NCI-H226 (cell line): ENCODE measurements around the gene MORF4L1.

Experiments used
- DNase-seq: peaks from one replicate; pipeline ENCODE4 v3.0.0-alpha.2; 2015

MORF4L1 gene

DNA sequence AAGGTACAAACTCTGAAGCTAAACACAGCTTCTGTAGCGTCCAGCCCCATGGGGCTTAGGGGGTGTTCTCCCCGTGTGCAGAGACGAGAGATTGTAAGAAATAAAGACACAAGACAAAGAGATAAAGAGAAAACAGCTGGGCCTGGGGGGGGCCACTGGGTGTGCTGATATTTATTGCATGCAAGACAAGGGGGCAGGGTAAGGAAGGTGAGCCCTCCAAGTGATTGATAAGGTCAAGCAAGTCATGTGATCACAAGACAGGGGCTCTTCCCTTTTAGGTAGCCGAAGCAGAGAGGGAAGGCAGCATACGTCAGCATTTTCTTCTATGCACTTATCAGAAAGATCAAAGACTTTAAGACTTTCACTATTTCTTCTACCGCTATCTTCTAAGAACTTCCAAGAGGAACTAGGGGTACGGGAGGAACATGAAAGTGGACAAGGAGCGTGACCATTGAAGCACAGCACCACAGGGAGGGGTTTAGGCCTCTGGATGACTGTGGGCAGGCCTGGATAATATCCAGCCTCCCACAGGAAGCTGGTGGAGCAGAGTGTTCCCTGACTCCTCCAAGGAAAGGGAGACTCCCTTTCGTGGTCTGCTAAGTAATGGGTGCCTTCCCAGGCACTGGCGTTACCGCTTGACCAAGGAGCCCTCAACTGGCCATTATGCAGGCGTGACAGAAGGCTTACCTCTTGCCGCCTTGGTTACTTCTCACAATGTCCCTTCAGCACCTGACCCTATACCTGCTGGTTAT lies 29.8 kb downstream of the MORF4L1 start:
- peak; percentile 67 for DNase-seq

DNA sequence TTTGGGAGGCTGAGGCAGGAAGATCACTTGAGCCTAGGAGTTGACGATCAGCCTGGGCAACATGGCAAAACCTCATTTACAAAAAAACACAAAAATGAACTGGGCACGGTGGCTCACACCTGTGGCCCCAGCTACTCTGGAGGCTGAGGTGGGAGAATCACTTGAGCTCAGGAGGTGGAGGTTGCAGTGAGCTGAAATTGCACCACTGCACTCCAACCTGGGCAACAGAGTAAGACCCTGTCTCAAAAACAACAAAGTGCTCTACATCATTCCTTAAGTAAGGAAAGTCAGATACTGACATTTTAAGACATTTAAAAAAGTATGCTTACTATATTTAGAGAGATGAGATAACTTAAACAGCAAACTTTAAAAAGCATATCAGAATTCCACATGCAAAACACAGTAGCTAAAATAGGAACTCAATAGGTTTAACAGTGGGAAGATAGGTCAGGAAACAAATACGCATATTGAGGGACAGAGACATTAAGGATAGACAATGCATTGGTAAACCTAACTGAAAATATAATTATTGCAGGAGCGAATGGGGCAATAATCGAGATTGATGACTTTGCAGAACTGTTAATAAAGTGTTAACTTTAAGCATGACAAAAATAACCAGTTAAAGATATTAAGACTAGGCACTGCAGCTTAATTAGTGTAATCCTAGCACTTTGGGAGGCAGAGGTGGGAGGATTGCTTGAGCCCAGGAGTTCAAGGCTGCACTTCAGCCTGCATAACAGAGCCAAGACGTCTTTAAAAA lies 32.1 kb downstream of the MORF4L1 start:
- no peak for DNase-seq

DNA sequence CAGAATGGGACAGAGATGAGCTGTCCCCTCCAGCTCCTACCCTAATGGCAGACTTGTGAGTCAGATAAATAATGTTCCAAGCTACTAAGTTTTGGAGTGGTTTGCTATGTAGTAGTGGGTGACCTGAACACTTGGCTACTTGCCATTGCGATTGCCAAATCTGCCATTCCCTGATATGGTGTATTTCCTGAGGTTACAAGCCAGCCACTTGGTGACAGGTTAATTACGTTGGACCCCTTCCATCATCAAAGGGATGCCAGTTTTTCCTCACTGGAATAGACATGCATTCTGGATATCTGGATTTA lies 33.6 kb downstream of the MORF4L1 start:
- peak; percentile 65 for DNase-seq

DNA sequence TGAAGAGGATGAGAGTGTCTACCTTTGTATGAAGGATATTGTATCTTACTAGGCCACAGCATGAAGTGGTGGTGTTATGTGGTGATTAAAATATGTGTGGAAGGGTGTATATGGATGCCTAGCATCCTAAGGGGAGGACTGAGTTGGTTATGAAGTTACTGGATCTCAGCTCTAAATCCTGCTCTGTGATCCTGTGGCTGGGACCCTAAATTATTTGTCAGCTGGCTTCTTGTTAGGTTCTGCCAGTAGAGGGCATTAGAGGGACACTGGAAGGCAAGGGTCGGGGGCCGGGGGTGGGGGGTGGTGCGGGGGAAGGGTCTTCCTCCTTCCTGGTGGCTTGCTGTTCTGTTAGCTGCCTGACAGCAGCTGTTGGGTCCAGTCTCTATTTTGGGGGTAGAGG lies 34.9 kb downstream of the MORF4L1 start:
- no peak for DNase-seq

DNA sequence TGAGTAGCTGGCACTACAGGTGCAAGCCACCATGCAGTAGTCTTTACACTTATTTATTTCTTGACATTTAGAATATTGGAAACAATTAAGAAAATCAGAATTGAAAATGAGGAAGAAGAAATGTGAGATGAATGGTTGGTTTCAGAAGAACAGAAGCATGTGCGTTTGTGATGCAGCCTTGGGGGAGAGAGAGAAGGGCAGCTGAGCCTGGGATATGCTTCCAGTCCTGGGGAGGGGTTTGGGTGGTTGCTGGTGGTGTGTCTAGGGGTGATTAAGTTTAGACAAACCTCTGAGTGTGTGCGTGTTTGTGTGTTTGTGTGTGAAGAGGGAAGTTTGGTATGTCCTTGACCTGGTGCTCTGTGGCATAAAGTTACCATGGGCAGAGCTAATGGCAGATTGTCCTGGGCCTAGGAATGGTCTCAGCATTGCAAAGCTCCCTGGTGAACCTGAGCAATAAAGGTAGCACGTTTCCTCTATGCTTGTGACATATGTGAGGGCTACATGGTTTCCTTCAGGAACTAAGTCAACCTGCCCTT lies 36.5 kb downstream of the MORF4L1 start:
- no peak for DNase-seq

DNA sequence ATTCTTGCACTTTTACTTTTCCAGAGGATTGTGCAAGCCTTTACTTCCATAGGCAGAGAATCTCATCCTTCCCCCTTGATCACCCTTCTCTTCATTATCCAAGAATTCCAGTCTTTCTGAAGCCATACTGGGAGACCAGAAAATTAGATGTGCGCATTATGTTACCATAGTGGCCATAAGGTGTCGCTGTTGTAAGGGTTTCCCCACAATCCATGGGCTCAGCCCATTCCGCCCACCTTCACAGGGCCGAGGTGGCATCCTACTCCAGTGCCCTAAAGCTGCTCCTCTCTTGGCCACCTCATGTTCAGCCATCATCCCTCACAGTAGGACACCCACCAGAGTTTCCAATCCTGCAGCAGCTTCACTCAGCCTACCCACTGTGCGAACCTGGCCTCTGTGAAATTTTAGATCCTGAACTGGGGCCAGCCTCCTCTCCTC lies 37.1 kb downstream of the MORF4L1 start:
- DNase-seq, result peak; percentile 33

DNA sequence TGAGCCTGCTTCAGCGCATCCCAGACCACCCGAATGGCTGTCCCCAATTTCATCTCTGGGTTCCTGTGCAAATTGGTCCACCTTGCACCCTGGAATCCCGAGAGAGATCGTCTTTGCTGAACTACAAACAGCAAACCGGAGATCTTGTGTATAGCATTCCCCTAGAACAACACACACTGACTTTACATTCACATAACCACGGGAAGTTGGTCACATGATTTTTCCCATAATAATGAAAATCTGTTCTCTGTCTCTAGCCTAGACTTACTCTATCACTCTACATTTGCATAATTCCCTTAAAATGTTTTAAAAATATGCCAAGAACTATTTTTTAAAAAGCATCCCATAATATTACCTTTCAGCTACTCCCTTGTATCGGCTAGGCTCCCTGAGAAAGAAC lies 37.6 kb downstream of the MORF4L1 start:
- DNase-seq, result no peak

DNA sequence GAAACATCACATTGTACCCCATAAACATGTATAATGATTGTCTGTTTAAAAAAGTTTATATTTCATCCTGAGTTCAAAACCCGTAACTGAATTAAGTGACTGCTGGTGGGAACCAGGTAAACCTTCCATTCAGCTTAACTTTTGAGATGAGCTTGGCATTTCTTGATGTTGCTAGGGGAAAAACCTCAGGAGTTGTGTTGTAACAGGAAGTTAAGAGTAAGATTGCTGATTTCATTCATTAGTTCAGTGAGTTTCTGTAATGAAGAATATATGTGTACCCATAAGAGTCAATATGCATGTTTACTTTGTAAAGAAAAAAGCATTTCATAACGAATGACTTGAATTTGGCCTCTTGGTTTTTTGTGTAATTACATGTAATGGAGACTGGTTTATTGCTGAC lies 39.6 kb downstream of the MORF4L1 start:
- no peak for DNase-seq

DNA sequence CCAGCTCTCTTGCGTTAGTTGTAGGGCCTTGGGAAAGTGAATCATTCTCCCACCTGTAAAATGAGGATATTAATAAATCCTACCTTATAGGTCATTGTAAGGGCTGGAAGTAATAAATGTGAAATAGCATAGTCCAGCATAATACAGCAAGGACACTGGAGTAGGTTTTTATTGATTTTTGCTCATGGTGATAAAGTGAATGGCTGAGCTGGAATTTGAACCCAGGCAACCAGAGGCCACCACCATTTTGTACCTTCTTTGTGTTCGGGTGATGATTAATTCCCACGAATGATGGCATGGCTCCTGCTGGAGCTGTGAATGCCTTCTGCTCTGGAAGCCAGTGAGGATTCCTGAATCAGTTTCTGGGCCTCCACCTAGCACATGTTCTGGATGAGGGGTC lies 40.3 kb downstream of the MORF4L1 start:
- DNase-seq, result no peak

DNA sequence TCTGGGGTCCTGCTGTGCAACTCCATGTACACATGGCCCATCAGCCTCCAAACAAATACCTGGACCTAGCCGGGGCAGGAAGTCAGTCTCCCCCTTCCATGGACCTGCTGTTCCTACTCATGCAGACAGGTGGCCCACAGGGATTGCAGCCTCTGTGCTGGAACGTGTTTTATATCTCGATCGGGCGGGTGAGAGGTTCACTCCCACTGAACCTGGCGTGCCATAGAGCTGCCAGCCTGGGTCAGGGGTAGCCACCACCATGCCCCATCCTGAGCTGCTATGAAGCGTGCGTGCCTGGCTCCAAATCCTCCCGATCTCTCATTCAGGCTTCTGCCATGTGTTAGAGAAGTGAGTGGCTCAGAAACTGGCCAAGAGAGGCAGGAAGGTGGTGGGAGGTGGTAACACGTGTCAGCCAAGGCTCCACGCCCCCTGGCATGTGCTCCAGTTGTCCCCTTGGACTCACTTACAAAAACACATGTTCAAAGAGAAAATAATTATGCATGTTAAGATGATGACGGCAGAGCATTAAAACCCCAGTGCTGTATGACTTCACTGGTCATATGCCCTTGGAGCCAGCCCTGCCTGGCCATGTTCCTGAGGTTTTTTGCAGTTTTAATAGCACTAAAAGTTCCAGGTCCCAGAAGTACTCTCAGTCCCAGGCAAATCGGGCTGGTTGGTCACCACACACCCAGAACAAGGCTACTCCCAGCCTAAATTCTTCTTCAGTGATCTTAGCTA lies 41.5 kb downstream of the MORF4L1 start:
- peak; percentile 59 for DNase-seq

DNA sequence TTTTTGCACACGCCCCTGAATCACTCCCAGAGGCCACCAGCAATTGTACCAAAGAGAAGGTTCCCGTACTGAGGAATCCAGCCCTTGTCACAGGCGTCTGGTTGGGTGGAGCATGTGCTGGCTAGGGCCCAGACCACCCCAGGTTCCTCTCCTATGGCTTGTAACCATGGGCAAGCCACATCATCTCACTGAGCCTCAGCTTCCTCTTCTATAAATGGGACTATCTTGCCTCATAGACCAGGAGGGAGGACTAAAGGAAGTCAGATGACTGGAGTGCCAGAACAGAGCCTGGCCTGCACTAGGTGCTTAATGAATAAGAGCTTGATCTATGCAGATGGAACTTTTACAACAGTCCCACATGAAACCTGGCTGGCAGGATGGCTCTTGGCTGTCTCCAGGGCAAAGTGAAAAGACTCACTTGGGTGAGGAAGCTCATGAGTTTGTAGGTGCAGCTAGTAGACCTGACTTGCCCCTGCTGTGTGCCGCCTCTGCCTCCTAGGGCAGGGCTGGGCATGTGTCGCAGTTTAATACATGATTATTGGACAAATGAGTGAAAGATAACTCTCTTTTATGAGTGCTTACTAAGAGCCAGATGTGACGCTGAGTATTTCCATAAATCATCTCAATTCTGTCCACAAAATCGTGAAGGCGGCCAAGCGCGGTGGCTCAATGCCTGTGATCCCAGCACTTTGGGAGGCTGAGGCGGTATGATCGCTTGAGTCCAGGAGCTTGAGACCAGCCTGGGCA lies 42.8 kb downstream of the MORF4L1 start:
- no peak for DNase-seq

DNA sequence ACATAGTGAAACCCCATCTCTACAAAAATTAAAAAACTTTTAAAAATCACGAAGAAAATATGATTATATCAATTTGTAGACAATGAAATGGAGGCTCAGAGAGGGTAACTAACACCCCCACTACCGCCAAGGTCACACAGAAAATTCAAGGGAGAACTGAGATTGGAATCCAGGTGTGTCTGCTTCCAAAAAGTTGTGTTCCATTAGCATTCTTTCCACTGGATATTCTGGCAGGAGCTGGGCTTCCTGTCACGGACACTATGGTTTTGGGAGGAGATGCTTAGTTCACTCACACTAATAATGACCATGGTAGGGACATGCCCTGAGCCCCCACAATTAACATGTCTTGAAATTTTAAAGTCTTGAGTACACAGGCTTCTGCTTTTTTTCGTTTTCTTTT lies 43.4 kb downstream of the MORF4L1 start:
- no peak for DNase-seq

DNA sequence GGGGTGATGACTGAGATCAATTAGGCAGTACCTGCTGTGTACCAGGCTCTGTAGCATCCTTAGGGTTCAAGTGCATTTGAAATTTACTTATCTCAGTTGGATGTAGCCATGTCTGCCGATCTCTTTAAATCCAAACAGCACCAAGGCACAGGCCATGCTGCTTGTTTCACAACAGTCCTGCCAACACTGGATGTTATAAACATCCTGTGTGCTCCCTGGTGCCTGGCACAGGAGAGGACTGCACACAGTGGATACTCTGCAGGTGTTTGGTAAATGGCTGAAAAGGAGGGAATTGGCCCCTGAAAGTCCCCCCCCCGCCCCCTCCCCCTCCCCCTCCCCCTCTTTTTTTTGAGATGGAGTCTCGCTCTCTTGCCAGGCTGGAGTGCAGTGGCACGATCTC lies 45.2 kb downstream of the MORF4L1 start:
- DNase-seq, result peak; percentile 35

DNA sequence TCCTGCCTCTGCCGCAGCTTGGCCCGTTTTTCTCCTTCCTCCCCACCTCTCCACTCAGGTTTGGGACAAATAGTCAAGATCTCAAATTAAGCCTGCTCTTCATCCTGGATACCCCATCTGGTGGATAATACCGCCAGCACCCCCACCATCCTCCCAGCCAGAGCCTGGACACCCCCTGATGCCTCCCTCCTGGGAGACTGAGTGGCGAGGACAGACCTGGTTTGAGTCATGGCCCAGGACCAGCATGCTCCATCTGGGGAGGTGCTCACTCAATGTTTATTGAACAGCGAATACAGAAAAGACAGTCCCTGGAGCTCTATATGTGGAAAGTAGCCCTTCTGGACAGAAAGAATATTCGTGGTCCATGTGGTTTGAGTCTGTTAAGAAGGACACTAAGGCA lies 48.8 kb downstream of the MORF4L1 start:
- DNase-seq, result no peak

DNA sequence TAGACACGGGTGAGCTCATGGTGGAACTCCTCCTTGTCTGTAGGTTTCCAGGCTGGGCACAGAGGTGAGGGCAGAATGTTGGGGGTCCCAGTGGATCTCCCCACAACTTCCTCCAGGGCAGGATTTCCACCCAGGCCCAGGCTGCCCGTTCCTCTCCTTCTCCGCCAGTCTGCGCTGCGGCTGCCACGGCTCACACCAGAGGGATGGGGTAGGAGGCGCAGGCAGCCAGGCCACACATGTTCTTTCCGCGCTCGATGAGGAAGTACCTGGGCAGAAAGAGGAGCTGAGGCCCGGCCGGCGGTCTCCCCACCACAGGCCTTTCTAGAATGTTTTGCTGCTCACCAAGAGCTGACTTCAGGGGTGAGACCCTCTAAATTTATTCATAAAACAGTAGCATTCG lies 49.2 kb downstream of the MORF4L1 start:
- no peak for DNase-seq

DNA sequence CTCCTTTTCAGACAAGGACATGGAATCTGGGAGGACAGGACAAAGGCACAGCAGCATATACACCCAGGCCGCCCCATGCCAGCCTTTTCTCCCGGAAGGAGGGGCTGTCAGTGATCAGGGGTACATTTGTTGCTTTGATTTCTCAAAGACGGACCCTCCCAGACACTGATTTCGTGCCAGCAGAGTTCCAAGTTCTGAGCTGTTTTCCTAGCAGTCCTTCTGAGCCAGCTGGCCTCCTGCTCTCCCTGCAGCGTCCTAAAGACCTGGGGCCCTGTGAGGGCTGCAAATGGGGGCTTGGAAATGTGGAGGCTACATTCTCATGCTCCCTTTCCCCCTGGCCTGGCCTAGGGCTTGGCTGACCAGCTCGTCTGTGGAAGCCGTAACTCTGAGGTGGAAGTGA lies 49.8 kb downstream of the MORF4L1 start:
- no peak for DNase-seq

DNA sequence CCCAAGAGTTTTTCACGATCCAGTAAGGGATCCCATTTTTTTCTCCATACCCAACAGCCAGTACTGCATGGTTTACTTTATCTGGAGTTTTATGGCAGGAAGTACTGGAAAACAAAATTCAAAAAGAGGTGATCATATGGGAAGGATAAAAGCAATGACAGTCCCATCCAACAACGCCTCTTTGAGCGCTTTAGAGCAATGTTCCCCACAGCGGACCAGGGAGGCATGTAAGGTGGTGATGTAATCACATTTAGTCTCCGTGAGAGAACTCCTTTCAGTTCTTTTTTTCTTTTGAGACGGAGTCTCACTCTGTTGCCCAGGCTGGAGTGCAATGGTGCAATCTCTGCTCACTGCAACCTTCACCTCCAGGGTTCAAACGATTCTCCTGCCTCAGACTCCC lies 50.3 kb downstream of the MORF4L1 start:
- DNase-seq, result no peak

DNA sequence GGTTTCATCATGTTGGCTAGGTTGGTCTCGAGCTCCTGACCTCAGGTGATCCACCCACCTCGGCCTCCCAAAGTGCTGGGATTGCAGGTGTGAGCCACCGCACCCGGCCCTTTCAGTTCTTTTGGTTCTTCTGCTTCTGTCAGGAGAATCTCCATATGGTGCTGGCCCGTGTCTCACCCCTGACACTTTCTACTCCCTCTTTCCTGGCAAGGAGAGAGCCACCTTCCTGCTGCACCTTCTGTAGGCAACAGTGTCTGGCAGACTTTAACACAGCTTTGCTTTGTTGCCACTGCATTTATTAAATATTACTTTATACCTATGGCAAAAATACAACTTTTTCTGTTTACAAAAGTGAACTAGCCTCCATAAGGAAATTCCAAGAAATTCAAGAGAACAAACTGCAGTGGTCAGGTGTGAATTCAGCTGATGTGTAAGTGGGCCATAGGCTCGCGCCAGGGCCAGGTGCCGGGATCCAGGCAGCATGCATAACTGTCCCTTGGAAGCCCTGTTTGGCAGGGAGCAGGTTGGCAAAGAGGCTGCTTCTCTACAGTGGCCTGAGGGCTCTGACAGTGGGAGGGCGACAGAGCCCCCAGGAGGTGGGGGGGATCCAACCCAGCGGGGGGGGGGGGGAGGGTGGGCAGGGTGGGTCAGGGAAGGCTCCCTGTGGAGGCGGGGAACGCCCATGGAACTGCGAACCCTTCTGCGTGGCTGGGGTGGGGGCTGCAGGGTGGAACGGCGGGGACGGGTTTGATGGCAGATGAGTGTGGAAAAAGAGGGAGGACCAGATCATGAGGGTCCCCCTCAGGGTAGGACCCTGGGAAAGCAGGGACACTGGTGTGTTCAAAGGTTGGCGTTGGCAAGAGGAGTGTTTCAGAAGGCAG lies 51.0 kb downstream of the MORF4L1 start:
- DNase-seq, result no peak

DNA sequence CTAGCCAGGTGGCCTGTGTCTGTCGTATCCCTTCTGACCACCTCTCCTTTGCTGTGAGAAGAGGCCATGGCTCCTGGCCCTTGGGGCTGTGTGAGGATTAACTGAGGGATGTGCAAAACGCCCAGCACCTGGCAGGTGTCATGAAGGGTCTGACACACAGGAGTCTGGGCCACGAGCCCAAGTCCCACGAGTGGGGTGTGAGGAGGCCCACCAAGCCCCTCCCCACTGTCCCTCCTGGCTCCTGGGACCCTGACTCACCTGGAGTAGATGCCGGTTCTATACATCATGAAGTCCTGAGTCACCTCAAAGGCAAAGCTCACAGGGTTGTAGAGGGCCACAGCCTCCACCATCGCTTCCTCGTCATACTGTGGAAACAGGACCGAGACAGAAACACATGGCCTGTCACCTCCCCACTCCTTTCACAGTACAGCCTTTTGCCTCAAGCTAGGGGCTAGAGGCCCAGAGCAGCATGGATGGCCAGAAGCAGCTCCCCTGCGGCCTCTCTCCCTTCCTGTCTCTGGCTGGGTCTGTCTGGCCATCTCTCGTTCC lies 52.5 kb downstream of the MORF4L1 start:
- no peak for DNase-seq

DNA sequence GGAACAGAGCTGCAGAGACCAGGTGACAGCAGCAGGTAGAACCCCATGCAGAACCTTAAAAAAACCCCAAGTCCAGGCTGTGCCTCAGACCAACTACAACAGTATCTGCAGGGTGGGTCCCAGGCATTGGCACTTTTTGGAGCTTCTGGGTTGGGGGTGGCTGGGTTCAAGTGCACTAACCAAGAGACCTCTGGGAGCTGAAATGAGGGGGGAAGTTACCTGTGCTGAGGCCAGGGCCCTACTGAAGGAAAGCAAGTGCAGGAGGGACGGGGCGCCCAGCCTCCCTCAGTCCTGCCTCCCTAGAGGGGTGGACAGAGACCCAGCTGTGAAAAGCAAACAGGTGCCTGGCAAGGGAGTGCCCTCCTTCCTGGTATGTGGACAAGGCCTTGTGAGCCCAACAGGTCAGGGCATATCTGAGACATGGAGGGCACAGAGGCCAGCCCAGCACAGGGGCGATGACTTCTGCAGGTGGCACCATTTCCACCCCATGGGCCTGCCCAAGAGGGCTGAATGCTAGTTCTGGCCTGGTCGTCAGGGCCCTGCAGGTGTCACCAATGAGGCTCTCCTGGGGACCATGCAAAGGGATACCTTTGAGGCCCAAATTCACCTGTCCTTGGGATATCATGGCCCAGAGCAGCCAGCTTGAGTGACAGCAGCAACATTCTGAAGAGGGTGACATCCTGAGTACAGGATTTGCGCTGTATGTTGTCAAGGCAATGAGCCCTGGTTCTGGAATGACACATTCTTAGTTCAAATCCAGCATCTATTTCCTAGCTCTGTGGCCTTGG lies 53.5 kb downstream of the MORF4L1 start:
- no peak for DNase-seq
